H1 (cell line): ENCODE data around the gene AKAP12. TPM values are rescaled to one million over a fixed set of nuclear protein-coding genes. Genes with fewer than 3 reads are reported as not detected.

Source experiments
- CTCF ChIA-PET: fragments of 300-600 bp; sonication (Branson Sonifier 250); formaldehyde crosslinking; loops from one replicate; lab custom pipeline; 2021; ENCODE audit not compliant: partially characterized antibody; lab: Charles Lee
- POLR2A ChIA-PET: fragments of 300-600 bp; sonication (Branson Sonifier 250); formaldehyde crosslinking; loops from one replicate; lab custom pipeline; 2021; ENCODE audit warnings: inconsistent platforms; ENCODE audit not compliant: partially characterized antibody; lab: Charles Lee
- DNase-seq, 2 experiments: peaks; one replicate each; pipeline versions ENCODE4 v3.0.0 to v3.0.0-alpha.2; 2010 to 2022; ENCODE audit warnings: low spot score in 2 of 2, low read depth in 1 of 2, mixed read lengths in 1 of 2
- FAIRE-seq: peaks from 2 replicates; lab custom pipeline; 2011; peaks lifted over from hg19 to GRCh38; lab: Jason Lieb, UNC
- H2AFZ ChIP-seq: 2 replicates; pipeline ENCODE4 v1.8.1; 2012; ENCODE audit warnings: low read length, inconsistent platforms
- H2AK5ac ChIP-seq: 2 replicates; pipeline ENCODE4 v1.6.1; 2013; ENCODE audit warnings: low read depth, low read length
- H2BK120ac ChIP-seq: replicated peaks from 2 replicates; pipeline ENCODE3; 2013; ENCODE audit warnings: low read depth, low read length, inconsistent platforms
- H2BK12ac ChIP-seq: 2 replicates; pipeline ENCODE4 v1.6.1; 2013; ENCODE audit warnings: low read depth, low read length
- H2BK15ac ChIP-seq: 2 replicates; pipeline ENCODE4 v1.6.1; 2013; ENCODE audit warnings: low read length
- H2BK20ac ChIP-seq: 2 replicates; pipeline ENCODE4 v1.6.1; 2013; ENCODE audit warnings: low read length
- H2BK5ac ChIP-seq: 2 replicates; pipeline ENCODE4 v1.6.1; 2013; ENCODE audit warnings: low read depth, low read length
- H3K14ac ChIP-seq: 2 replicates; pipeline ENCODE4 v1.6.1; 2013; ENCODE audit warnings: inconsistent platforms; ENCODE audit not compliant: insufficient read length
- H3K18ac ChIP-seq: 2 replicates; pipeline ENCODE4 v1.6.1; 2013; ENCODE audit warnings: low read length; ENCODE audit errors: extremely low read depth
- H3K23ac ChIP-seq: 2 replicates; pipeline ENCODE4 v1.6.1; 2013; ENCODE audit warnings: inconsistent platforms; ENCODE audit not compliant: insufficient read length
- H3K23me2 ChIP-seq: 2 replicates; pipeline ENCODE4 v1.6.1; 2013; ENCODE audit warnings: low read depth, low read length
- H3K27ac ChIP-seq: 2 replicates; pipeline ENCODE4 v1.6.1; 2011; ENCODE audit warnings: low read depth, low read length, inconsistent platforms
- H3K27me3 ChIP-seq, 4 experiments: replicated peaks in 1 of 4; 1 replicate in 1 of 4; 2 replicates in 3 of 4; pipeline versions ENCODE4 v1.6.1 to v1.8.1; 2011 to 2013; ENCODE audit warnings: low read length in 3 of 4, mild to moderate bottlenecking in 3 of 4, inconsistent platforms in 2 of 4, mixed read lengths in 2 of 4, moderate library complexity in 1 of 4; ENCODE audit not compliant: control insufficient read depth in 3 of 4, insufficient read depth in 3 of 4; ENCODE audit errors: extremely low read depth in 1 of 4
- H3K36me3 ChIP-seq, 4 experiments: 2 replicates each; pipeline versions ENCODE4 v1.6.1 to v1.8.1; 2011 to 2013; ENCODE audit warnings: mild to moderate bottlenecking in 4 of 4, low read length in 3 of 4, moderate library complexity in 2 of 4, control low read depth in 1 of 4, inconsistent platforms in 1 of 4; ENCODE audit not compliant: insufficient read depth in 4 of 4, control insufficient read depth in 2 of 4
- H3K4ac ChIP-seq: replicated peaks from 2 replicates; pipeline ENCODE3; 2013; ENCODE audit warnings: low read length, low read depth, mixed read lengths, inconsistent platforms; ENCODE audit not compliant: insufficient read length
- H3K4me1 ChIP-seq, 4 experiments: replicated peaks in 1 of 4; 1 replicate in 1 of 4; 2 replicates in 3 of 4; pipeline versions ENCODE4 v1.6.1 to v1.8.1; 2011 to 2013; ENCODE audit warnings: low read length in 3 of 4, inconsistent platforms in 2 of 4, mixed read lengths in 1 of 4; ENCODE audit not compliant: insufficient read depth in 4 of 4, control insufficient read depth in 3 of 4
- H3K4me2 ChIP-seq, 2 experiments: 2 replicates each; pipeline versions ENCODE4 v1.6.1 to v1.8.1; 2011 to 2013; ENCODE audit warnings: low read depth in 2 of 2, low read length in 2 of 2, control low read depth in 1 of 2, inconsistent platforms in 1 of 2, mild to moderate bottlenecking in 1 of 2; ENCODE audit not compliant: insufficient read depth in 1 of 2
- H3K4me3 ChIP-seq, 4 experiments: fragments of 200-600, 300-600 bp in 1 of 4; sonication (generic), shearing (Covaris generic), sonication (Bioruptor Twin) in 1 of 4; 2 replicates each; pipeline versions ENCODE4 v1.5.1 to v1.8.1; 2011 to 2016; ENCODE audit warnings: low read length in 4 of 4, low read depth in 3 of 4, control low read depth in 2 of 4, inconsistent platforms in 2 of 4, mild to moderate bottlenecking in 2 of 4, mixed read lengths in 1 of 4, moderate library complexity in 1 of 4; ENCODE audit not compliant: insufficient read depth in 2 of 4; ENCODE audit errors: extremely low read depth in 1 of 4
- H3K56ac ChIP-seq: replicated peaks from 2 replicates; pipeline ENCODE3; 2013; ENCODE audit warnings: low read depth, mild to moderate bottlenecking, mixed read lengths, low read length, inconsistent platforms; ENCODE audit not compliant: insufficient read length
- H3K79me1 ChIP-seq: 2 replicates; pipeline ENCODE4 v1.6.1; 2013; ENCODE audit warnings: low read depth, low read length, control low read depth
- H3K79me2 ChIP-seq, 2 experiments: 2 replicates each; pipeline versions ENCODE4 v1.6.1 to v1.8.1; 2012 to 2013; ENCODE audit warnings: low read length in 2 of 2, mild to moderate bottlenecking in 2 of 2, inconsistent platforms in 1 of 2; ENCODE audit not compliant: insufficient read depth in 2 of 2, control insufficient read depth in 1 of 2
- H3K9ac ChIP-seq, 4 experiments: replicated peaks in 1 of 4; 1 replicate in 1 of 4; 2 replicates in 3 of 4; pipeline versions ENCODE4 v1.6.1 to v1.8.1; 2011 to 2013; ENCODE audit warnings: low read depth in 3 of 4, low read length in 3 of 4, control low read depth in 2 of 4, mild to moderate bottlenecking in 2 of 4, moderate library complexity in 2 of 4, inconsistent platforms in 1 of 4; ENCODE audit errors: extremely low read depth in 1 of 4
- H3K9me3 ChIP-seq, 2 experiments: 2 replicates each; pipeline versions ENCODE4 v1.6.1 to v1.8.1; 2012 to 2013; ENCODE audit warnings: mild to moderate bottlenecking in 2 of 2, moderate library complexity in 2 of 2, control low read depth in 1 of 2, inconsistent platforms in 1 of 2, low read depth in 1 of 2, low read length in 1 of 2, mixed read lengths in 1 of 2; ENCODE audit not compliant: insufficient read depth in 2 of 2
- H4K20me1 ChIP-seq, 2 experiments: replicated peaks in 1 of 2; 2 replicates each; pipeline versions ENCODE3 to v1.8.1; 2011 to 2013; ENCODE audit warnings: inconsistent platforms in 2 of 2, low read length in 2 of 2, mild to moderate bottlenecking in 1 of 2; ENCODE audit not compliant: insufficient read depth in 2 of 2, control insufficient read depth in 1 of 2
- H4K5ac ChIP-seq: 2 replicates; pipeline ENCODE4 v1.6.1; 2013; ENCODE audit warnings: low read length, low read depth, mixed read lengths, inconsistent platforms; ENCODE audit not compliant: insufficient read length
- H4K8ac ChIP-seq: 2 replicates; pipeline ENCODE4 v1.8.0; 2013; ENCODE audit warnings: mild to moderate bottlenecking, moderate library complexity, low read length, inconsistent platforms; ENCODE audit not compliant: insufficient read depth; ENCODE audit errors: extremely low read depth
- H4K91ac ChIP-seq: replicated peaks from 2 replicates; pipeline ENCODE3; 2013; ENCODE audit warnings: low read length, mixed read lengths, inconsistent platforms; ENCODE audit not compliant: insufficient read length
- EGR1 ChIP-seq: IDR thresholded peaks from 2 replicates; pipeline ENCODE4 v1.6.1; 2011; ENCODE audit warnings: low read depth, low read length, borderline replicate concordance
- GABPA ChIP-seq: IDR thresholded peaks from 2 replicates; pipeline ENCODE4 v1.6.1; 2011; ENCODE audit warnings: mild to moderate bottlenecking, low read length, moderate library complexity, borderline replicate concordance; ENCODE audit not compliant: insufficient read depth
- NANOG ChIP-seq: IDR thresholded peaks from 2 replicates; pipeline ENCODE4 v1.6.1; 2011; ENCODE audit warnings: low read length, low read depth, mild to moderate bottlenecking, inconsistent platforms; ENCODE audit not compliant: insufficient read depth, poor library complexity, severe bottlenecking
- TAF1 ChIP-seq: IDR thresholded peaks from 2 replicates; pipeline ENCODE4 v1.6.1; 2011; ENCODE audit warnings: mild to moderate bottlenecking, low read depth, low read length
- polyA plus RNA-seq, 7 experiments: library from polyadenylated mRNA; depleted of rRNA in 3 of 7; stranded (reverse) in 5 of 7; unstranded in 2 of 7; fragments of >200 nt in 5 of 7; fragments of 200-250 nt in 2 of 7; gene quantifications; 1 replicate in 5 of 7; 2 replicates in 1 of 7; 4 replicates in 1 of 7; pipeline versions ENCODE4 v1.2.1 to v1.2.3, GENCODE V29; 2011 to 2013; ENCODE audit warnings: missing spikeins in 2 of 7, mixed read lengths in 2 of 7
- total RNA-seq: library from RNA; stranded (reverse); fragmentation: NEBNext Ultra II Directional; extraction: Animal tissue kit (Norgen Biotek cat#: 25700); gene quantifications from 2 replicates; pipeline ENCODE4 v1.2.1, GENCODE V29; 2021

Gene AKAP12
- total and polyA plus RNA-seq, 2 of the 8 experiments (the other 6 are each of a cell fraction or from before 2014, with no cell fraction given): 14.6 to 79.2 TPM

- Histone ChIP-seq H2BK15ac (no peak overlapping the region), H3K18ac (no peak overlapping the region), H3K79me2 (no peaks in the 10 kb centered on the region), H2BK5ac (no peak overlapping the region), H3K4me1 (no peaks in the 10 kb centered on the region), H3K9ac (no peak overlapping the region), H3K56ac (no peak overlapping the region), H4K20me1 (no peaks in the 10 kb centered on the region), H4K5ac (no peak overlapping the region), H2BK20ac (no peak overlapping the region), H2AK5ac (no peak overlapping the region), H3K14ac (no peak overlapping the region), H4K8ac (no peak overlapping the region), H3K27me3 (no peaks in the 10 kb centered on the region), H4K91ac (no peak overlapping the region), H2BK120ac (no peak overlapping the region), H3K4ac (no peak overlapping the region), H3K4me3 (no peak overlapping the region), H3K9me3 (no peaks in the 10 kb centered on the region), H3K36me3 (no peaks in the 10 kb centered on the region), H3K79me1 (no peaks in the 10 kb centered on the region), H2AFZ (no peak overlapping the region), H3K23ac (no peak overlapping the region), H3K23me2 (no peaks in the 10 kb centered on the region), H3K27ac (no peak overlapping the region), H3K4me2 (no peak overlapping the region), H2BK12ac (no peak overlapping the region)
- DNase-seq (no peak), FAIRE-seq (no peak)
- CTCF ChIA-PET: no interaction called here
- POLR2A ChIA-PET: no interaction called here
- no peak for TF ChIP-seq TAF1
- no peak for TF ChIP-seq NANOG
- TF ChIP-seq EGR1: no peak
- no peak for TF ChIP-seq GABPA
These were observed 15.7 kb upstream of the AKAP12 start for GRCh38 chr6:151224076-151224475.
